Stimulated activated naive CD4-positive, alpha-beta T cell (primary cell): ENCODE data around the gene MAGEA12.
"Not testable (repeated sequence)": the region's sequence is repeated elsewhere in the genome, so short reads cannot be mapped to it uniquely, and the experiment has no call there.

Experiments used
- DNase-seq, 6 experiments: peaks; one replicate each; lab custom pipeline; 2025; lab: John Stamatoyannopoulos, UW

Gene MAGEA12

GRCh38 chrX:152761582-152761981, 28.0 kb downstream of the MAGEA12 start:
- DNase-seq, result not testable (repeated sequence)

- not testable (repeated sequence) for DNase-seq
Measured at GRCh38 chrX:152766562-152766961, 33.0 kb downstream of the MAGEA12 start.

DNA sequence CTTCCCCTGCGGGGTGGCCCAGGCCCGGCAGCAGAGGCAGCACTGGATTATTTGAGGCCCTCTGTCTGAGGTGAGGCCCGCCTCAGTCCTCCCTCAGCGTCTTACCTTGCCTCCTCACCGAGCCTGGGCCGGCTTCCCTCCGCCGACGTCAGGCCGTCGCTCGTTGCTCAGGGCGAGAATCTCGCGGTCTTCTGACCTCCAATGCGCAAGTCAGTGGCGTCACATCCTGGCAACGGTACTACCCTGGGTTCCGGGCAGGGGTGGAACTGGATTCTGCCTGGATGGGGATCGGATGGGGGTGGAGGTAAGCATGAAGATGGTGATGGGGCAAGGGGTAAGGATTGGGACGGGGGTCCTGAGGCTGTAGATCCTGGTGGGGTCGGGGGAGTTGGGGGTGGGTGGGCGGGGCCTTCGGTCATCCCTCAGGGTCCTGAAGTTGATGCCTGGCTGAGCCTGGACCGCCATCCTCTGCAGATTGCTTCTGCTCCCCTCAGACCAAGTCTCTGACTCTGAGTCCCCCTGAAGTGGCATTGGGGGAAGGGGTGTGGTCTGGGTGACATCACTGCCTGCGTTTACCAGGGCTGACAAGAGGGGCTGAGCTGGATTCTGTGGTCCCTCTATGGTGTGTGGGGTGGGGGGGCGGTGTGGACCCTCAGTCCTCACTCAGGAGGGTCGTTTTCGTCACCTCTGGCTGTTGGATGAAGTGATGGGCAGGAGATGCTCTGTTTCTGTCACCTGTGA, 36.2 kb downstream of the MAGEA12 start, which contains the start of gene MAGEA6:
Gene MAGEA6, minus strand, starts transcription at position 141 of the 741 bp plus-strand sequence. CDS start 2,039 bp downstream, outside the sequence.
- DNase-seq, result not testable (repeated sequence)

- DNase-seq, result not testable (repeated sequence)
Measured at GRCh38 chrX:152787062-152787461, 53.5 kb downstream of the MAGEA12 start.
